Epithelial cell of proximal tubule (primary cell): ENCODE results near the gene CABP1. TPM values are rescaled to one million over a fixed set of nuclear protein-coding genes. Genes with fewer than 3 reads are reported as not detected.

Experiments used
- DNase-seq: peaks from one replicate; pipeline ENCODE4 v3.0.0-alpha.2; 2011; ENCODE audit warnings: low read depth
- H3K4me3 ChIP-seq: 2 replicates; pipeline ENCODE4 v1.5.1; 2011; ENCODE audit warnings: low read depth, mild to moderate bottlenecking, low read length
- CTCF ChIP-seq: conservative IDR thresholded peaks from 2 replicates; pipeline ENCODE4 v1.5.1; 2012; ENCODE audit warnings: low read depth, mild to moderate bottlenecking, low read length
- total RNA-seq: library from RNA; depleted of rRNA; stranded (reverse); fragments of >200 nt; gene quantifications from 2 replicates; pipeline ENCODE4 v1.2.3, GENCODE V29; 2015

CABP1 gene
- total RNA-seq: 0.14 and 1.1 TPM in 2 replicates

- no peak for TF ChIP-seq CTCF
- no peak for DNase-seq
- H3K4me3 ChIP-seq: peak within 1 kb of the TSS; percentile 52
Measured at GRCh38 chr12:120639771-120640721, at the start of gene CABP1. CABP1 (plus strand) TSS chr12:120640626; CDS start chr12:120640686, 60 bp downstream.

- no peak for TF ChIP-seq CTCF
- DNase-seq: no peak
- H3K4me3 ChIP-seq: no peak overlapping the region
Measured at GRCh38 chr12:120590741-120591407, 49.6 kb upstream of the CABP1 start.

GRCh38 chr12:120592121-120593049 lies 48.0 kb upstream of the CABP1 start:
- TF ChIP-seq CTCF: no peak
- H3K4me3 ChIP-seq: no peak overlapping the region
- DNase-seq: no peak

- no peak for DNase-seq
- no peak for TF ChIP-seq CTCF
- no peak overlapping the region for H3K4me3 ChIP-seq
Measured at GRCh38 chr12:120596901-120597300, 43.5 kb upstream of the CABP1 start.

GRCh38 chr12:120597861-120598260 lies 42.6 kb upstream of the CABP1 start:
- H3K4me3 ChIP-seq: no peak overlapping the region
- DNase-seq: no peak
- TF ChIP-seq CTCF: no peak

- peak; percentile 69 for DNase-seq
- peak overlapping the region; percentile 34 for H3K4me3 ChIP-seq
- TF ChIP-seq CTCF: no peak
Measured at GRCh38 chr12:120598674-120599463, 41.6 kb upstream of the CABP1 start.
